Omental fat pad (tissue), 4 donors: Measurements from ENCODE around the gene SLC12A2. TPM values are rescaled to one million over a fixed set of nuclear protein-coding genes. Genes with fewer than 3 reads are reported as not detected.

Source experiments
- ATAC-seq: fragments of 150-250 bp; one replicate; pipeline ENCODE4 v1.9.1; 2016; ENCODE audit warnings: mild to moderate bottlenecking, moderate library complexity; ENCODE audit not compliant: low FRiP score
- DNase-seq: peaks from one replicate; pipeline ENCODE4 v3.0.0-alpha.2; 2019; ENCODE audit warnings: low spot score
- total RNA-seq, 4 donors: library from RNA; depleted of rRNA; stranded (reverse); fragments of >200 nt; gene quantifications; one replicate each; pipeline ENCODE4 v1.1.0, GENCODE V29; 2016
- TF ChIP-seq, protein P1 (sequence below), 3 donors: fragments of 450-650 bp; IDR thresholded peaks; one replicate each; pipeline ENCODE4 v1.5.1; 2016 to 2017; ENCODE audit warnings: antibody characterized with exemption in 3 of 3, mild to moderate bottlenecking in 3 of 3, moderate library complexity in 2 of 3

The SLC12A2 gene
- total RNA-seq, 4 donors from 2014 or later = 14.4 to 28.1 (median 20.6) TPM

DNA sequence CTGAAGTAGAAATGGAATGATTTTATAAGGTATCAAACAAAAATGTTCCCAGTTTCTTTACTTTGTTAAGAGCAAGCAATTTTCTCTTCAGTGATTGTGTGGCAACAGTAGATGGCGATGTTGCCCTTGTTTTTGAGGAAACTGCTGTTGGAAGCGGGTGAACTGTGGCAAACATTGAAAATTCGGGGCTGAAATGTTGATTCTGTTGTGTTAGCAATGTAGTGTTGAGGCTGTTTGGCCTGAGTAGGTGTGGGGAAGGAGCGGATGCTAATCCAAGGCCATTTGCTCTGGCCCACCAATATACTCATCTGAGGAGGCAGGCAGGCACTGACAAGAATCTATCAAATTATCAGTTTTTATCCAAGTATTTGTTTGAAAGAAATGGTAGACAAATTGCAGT is 129.8 kb downstream of the SLC12A2 start:
- ATAC-seq (no peak), DNase-seq (no peak)
- TF ChIP-seq, protein P1, sequence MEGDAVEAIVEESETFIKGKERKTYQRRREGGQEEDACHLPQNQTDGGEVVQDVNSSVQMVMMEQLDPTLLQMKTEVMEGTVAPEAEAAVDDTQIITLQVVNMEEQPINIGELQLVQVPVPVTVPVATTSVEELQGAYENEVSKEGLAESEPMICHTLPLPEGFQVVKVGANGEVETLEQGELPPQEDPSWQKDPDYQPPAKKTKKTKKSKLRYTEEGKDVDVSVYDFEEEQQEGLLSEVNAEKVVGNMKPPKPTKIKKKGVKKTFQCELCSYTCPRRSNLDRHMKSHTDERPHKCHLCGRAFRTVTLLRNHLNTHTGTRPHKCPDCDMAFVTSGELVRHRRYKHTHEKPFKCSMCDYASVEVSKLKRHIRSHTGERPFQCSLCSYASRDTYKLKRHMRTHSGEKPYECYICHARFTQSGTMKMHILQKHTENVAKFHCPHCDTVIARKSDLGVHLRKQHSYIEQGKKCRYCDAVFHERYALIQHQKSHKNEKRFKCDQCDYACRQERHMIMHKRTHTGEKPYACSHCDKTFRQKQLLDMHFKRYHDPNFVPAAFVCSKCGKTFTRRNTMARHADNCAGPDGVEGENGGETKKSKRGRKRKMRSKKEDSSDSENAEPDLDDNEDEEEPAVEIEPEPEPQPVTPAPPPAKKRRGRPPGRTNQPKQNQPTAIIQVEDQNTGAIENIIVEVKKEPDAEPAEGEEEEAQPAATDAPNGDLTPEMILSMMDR (IDR thresholded peaks at IDR 0.05) = no peak

DNA sequence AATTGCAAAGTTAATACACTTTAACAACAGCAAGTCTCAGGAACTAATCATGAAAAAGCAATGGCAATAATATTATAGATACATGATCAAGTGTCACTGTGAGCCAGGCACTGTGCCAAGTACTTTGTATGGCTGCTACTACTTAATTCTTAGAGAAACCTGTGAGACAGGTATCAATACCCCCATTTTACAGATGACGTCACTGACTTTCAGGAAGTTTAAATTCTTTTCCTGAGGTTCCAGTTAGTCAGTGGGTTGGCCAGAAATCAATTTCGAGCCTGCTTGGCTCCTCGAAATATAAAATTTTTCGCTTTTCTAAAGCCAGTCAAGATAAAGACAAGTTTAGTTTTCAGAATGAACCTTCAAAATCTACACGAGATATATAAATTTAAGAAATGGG is 130.3 kb downstream of the SLC12A2 start:
- ATAC-seq (no peak), DNase-seq (no peak)
- TF ChIP-seq, protein P1 (IDR thresholded peaks at IDR 0.05) = no peak

DNA sequence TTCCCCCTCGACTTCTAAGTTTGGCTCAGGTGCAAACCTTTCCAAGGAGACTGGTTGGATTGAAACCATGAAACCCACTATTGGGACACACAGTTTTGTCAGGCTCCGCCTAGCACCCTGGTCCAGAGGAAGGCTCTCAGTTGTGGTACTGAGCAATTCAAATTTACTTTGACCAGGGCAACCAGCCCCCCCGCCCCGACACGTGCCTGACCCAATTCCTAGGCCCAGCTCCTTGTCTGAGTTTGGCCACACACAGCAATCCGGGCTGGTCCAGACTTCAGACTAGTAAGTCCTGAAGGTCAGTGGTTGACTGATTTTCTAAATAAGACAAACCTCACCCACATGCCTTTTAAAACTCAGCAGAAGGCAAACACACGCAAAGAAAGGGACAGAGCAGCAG is 132.7 kb downstream of the SLC12A2 start:
- TF ChIP-seq, protein P1 (IDR thresholded peaks at IDR 0.05) = no peak
- DNase-seq (no peak), ATAC-seq (no peak)

DNA sequence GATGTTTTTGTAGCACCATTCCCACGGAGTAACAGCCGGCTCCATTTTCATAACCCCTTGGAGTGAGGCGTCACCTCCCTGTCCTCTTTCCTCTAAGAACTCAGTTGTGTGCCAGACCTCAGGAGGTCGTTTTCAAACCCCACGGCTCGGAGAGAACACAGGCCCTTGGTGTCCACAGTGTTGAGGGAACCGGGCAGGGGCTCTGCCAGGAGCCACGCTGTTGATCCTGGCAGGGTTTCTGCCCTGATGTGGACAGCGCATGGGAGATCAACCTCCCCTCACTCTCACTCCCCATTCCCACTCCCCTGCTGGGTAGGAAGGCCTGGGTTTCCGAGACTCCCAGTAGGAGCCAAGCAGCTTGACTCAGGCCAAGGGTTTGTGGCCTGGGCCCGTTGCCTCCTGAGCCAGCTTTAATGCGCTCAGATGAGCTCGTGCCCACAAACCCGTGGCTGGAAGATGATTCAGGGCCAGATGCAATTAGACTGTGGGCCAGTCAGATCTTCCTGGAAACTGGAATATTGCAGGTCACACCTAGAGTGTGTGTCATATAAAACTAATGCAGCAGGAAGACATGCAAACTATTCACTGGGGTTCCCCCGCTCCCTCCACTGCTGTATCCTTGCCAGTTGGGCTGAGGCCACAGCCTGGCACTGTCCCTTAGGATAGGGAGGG is 133.4 kb downstream of the SLC12A2 start:
- DNase-seq = no peak
- TF ChIP-seq, protein P1 (IDR thresholded peaks at IDR 0.05) = no peak
- peak; percentile 30 for ATAC-seq

DNA sequence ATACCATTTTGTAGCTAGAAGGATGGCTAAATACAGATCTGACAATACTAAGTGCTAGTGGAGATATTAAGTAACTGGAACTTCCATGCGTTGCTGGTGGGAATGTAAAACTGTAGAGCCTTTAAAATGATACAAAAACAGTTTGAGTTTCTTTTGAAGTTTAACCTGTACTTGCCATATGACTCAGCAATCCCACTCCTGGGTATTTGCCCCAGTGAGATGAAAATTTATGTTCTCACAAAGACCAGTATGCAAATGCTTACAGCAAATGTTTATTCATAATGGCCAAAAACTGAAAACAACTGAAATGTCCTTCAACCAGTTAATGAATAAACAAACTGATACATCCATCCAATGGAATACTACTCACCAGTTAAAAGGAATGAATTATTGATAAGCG is 137.3 kb downstream of the SLC12A2 start:
- ATAC-seq = no peak
- no peak for DNase-seq
- TF ChIP-seq, protein P1 (IDR thresholded peaks at IDR 0.05) = no peak

DNA sequence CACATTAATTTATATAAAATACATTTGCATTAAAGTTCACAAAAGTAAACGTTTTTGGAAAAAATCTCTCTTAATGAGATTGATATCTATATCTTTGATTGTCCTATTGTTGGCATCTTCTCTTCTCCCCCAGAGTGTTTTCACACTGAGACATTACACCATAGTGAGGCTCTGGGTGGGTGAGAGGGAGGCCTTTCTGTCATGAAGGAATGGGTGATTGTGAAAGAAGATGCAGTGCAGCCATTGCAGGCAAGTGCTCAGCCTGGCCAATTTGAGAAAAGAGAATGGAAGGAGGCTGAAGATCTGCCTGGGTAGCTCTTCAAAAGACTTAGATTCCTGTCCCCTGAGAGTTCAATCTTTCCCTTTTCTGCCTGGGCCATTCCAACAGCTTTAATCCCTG is 140.8 kb downstream of the SLC12A2 start:
- ATAC-seq (no peak), DNase-seq (no peak)
- TF ChIP-seq, protein P1 (IDR thresholded peaks at IDR 0.05) = no peak

DNA sequence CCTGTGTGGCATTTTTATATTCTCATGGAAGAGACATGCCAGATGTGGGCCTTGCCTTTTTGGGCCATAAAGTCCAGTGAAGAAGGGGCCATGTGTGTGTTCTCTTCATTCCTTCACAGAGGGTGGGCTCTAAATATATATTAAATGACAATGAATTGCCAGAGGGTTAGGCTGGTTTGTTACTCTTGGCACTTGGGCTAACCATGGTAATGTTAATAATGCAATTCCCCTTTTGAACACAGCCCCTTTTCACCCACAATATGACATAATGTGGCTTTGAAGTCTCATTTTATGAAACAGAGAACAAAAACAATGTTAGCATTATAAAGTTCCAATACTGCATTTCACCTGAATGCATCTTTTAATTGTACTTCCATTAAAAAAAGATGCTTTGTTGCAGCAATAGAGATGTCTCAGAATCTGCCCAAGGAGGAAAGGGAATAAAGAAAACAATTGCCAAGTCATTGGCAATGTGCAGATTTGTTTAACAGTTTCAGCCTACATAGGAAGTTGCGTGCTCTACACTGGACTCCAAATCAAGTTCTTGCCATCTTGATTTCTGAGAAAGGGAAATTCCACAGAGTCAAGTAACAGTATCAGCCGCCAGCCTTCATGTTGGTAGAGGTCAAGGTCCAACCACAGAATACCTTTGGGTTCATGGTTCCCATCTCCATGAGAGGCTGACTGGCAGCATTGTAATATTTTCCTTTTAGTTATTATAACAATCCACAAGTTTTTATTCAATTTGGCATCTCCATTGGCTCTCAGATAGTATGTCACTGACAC is 141.9 kb downstream of the SLC12A2 start:
- ATAC-seq (no peak), DNase-seq (no peak)
- TF ChIP-seq, protein P1 (IDR thresholded peaks at IDR 0.05) = no peak
